Activated CD4-positive, alpha-beta T cell treated with anti-CD3 and anti-CD28 coated beads, Interleukin-2, amount 50 U/mL, for 24 hours (primary cell): ENCODE data around the gene NEBL.
"Not testable (repeated sequence)": the region's sequence is repeated elsewhere in the genome, so short reads cannot be mapped to it uniquely, and the experiment has no call there.

Source experiments
- DNase-seq, 2 donors: peaks; one replicate each; pipeline ENCODE4 v3.0.0-alpha.2; 2020; ENCODE audit warnings: low read depth in 1 of 2, low spot score in 1 of 2

The NEBL gene

DNA sequence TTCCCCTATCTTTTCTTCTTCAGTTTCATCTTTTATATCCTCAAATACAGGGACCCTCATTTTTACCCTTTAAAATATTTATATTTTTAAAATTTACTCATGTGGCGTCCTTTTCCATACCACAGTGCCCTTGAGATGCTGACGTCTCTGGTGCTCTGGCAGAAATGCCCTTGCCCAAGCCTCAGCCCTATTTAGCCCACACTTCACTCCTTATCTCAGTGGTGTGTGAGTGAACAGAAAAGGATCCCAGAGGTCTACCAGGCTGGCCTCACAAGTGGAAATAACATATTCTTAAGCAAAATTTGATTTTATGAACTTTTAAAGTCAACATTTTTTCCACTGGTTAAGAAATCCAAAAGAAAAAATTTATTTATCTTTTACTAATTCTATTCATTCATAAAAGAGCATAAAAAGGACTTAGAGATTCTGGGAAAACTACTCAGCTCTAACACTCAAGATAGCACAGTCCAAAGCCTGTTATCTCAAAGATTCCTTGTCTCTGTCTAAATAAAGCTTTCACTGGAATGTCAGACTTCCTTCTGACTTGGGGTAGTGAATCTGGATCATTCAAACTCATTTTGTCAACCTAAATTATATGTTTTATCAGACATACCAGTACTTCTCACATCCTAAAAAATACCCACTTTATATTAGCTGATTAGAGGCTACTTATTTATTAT lies at the start of gene NEBL:
NEBL (minus strand) TSS at position 166 of the 680 bp plus-strand sequence; CDS start at position 60, 106 bp downstream.
- no peak for DNase-seq

DNA sequence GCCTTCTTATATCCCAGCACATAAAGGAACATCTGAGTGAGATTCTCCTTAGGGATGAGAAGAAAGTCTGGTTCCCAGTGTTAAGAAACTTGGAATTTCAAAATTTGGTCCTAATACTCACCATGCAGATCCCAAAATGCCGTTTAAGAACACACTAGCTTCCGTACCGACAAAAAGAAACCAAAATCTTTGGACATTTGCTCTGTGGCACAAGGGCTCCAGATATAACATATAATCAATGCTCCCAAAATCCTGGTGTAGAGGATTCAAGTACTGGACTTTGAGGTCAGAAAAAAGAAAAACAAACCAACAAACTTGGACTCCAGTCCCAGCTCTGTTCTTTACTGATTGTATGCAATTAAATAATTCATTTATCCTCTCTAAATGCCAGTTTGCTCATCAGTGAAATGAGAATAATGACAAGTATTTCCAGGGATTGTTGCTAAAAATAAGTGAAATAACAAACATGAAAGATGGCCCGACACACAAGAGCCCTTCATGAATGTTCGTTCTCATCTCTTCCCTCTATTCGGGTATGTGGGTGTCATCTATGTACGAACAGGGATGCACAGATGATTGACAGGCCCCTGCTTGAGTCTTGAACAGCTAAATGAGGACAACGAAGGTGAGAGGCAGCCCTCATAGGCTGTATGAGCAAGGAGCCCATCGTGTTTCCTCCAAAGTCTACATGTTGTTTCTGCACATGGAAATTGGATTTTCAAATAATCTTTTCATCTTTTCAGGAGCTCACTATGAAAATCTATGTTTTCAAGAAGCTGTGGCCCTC lies 48.6 kb upstream of the NEBL start:
- no peak for DNase-seq

- no peak for DNase-seq
These were observed 47.8 kb upstream of the NEBL start for GRCh38 chr10:20944789-20945502.

DNA sequence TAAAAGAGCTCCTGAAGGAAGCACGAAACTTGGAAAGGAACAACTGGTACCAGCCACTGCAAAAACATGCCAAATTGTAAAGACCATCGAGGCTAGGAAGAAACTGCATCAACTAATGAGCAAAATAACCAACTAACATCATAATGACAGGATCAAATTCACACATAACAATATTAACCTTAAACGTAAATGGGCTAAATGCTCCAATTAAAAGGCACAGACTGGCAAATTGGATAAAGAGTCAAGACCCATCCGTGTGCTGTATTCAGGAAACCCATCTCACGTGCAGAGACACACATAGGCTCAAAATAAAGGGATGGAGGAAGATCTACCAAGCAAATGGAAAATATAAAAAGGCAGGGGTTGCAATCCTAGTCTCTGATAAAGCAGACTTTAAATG lies 42.3 kb upstream of the NEBL start:
- not testable (repeated sequence) for DNase-seq

- DNase-seq, result no peak
These were observed 39.3 kb upstream of the NEBL start for GRCh38 chr10:20936396-20936795.

- no peak for DNase-seq
These were observed 38.8 kb upstream of the NEBL start for GRCh38 chr10:20935931-20936330.

DNA sequence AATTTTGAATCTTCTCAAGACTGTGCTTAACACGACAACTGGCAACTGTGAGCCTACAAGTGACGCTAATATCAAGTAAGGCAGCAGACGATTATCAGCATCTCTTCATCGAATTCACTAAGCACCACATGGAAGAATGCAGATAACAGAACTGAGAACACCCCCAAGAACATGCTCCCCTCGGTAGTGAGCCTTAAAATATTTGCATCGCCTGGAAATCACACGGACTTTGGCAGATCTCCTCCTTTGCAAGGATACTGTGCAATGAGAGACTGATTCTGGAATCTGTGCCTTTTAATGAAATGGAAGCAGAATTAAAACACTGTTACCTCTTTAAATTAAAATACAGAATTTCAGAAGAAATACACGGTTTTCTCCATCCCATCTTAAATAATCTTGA lies 38.2 kb upstream of the NEBL start:
- no peak for DNase-seq

DNA sequence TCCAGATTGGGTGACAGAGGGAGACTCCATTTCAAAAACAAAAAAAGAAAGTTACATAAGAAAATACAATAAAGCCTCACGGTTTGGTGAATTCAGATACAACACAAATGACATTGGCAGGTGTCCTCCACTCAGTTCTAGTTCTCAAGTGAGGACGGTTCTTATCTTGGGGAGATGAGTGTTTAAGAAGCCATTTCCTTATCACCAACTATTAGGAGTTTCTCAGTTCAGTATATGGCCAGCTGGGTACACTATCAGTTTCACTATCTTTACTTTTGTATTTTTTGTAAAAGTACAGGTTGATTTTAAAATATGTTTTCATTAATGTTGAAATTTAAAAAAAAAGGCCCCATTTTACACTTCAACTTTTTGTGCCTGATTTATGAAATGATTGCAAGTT lies 36.6 kb upstream of the NEBL start:
- DNase-seq, result no peak

- no peak for DNase-seq
These were observed 35.6 kb upstream of the NEBL start for GRCh38 chr10:20932606-20933126.

DNA sequence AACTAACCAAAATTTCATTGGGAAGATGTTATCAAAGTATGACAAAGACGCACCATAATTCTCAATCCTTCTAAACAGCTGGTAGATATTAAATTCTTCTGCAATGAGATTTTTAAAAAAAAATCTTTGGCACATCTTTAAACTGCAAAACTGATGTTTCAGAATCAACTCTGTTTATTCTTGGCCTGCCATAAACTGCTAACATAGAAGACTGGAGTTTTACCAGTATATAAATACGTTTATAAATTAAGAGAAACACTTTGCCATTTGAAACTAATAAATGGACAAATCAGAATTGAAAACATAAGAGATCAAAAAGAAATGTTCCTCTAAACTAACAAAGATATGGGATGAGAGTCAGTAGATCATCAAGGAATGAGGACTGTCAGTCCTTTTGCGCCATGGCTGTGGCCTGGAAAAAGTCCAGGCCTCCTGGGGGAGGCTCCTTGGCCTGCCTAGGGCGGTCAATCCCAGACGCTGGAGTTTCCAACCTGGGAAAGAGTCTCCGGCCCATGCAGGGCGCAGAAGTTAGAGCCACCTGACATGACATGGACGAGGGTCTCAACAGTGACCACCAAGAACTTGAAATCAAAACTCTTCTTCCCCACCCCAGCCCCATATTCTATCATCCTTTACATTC lies 34.2 kb upstream of the NEBL start:
- DNase-seq, result no peak

- no peak for DNase-seq
These were observed 30.3 kb upstream of the NEBL start for GRCh38 chr10:20927456-20927855.

DNA sequence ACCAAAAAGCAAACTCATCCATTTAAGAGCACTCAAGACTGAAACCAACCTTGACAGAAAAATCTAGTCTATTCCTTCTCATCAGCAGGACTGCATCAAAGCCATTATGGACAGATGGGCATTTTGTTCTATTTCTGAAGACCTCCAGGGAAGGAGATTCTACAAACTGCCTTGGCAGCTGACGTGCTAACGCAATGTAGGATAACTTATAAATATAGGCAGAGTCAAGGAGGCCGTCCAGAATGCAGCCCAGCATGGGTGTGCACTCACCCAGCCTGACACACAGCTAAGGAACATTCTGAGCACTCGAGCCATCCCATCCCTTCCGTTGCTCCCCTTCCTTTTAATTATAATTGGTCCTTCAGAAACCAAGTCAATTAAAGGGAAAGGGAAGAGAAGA lies 25.3 kb upstream of the NEBL start:
- DNase-seq, result no peak

DNA sequence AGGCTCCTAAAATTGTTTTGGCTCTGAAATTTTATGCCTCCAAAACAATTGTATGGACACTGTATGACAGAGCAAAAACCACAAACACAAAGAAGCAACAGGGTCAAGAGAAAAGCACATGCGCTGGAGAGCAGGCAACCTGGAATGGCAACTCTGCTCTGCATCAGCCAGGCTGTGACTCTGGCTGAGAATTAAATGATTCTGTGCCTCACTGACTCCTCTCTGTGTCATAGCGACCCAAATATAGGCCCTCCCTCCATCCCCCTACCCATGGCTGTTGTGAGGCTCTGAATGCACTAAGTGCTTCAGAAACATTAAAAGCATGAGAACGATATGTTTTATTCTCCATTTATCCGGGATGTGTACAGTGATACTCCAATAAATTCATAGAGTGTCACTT lies 24.9 kb upstream of the NEBL start:
- no peak for DNase-seq

DNA sequence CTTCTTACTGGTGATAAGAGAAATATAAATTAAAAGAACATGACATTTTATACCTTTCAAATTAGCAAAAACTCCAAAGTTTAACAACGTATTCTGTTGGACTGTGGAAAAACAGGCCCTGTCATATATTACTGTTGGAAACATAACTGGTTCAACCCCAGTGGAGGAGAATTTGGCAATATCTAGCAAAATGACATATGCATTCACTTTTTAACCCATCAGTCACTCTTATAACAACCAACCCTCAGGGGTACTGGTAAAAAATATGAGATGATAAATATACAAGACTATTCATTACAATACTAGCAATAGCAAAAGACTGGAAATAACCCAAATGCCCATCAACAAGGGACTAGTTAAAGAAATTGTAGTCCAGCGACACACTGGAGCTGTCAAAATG lies 22.9 kb upstream of the NEBL start:
- DNase-seq, result no peak

GRCh38 chr10:20919481-20919880 lies 22.4 kb upstream of the NEBL start:
- no peak for DNase-seq

- DNase-seq, result no peak
These were observed 19.9 kb upstream of the NEBL start for GRCh38 chr10:20916976-20917375.

GRCh38 chr10:20912969-20913368 lies 15.9 kb upstream of the NEBL start:
- DNase-seq, result no peak

DNA sequence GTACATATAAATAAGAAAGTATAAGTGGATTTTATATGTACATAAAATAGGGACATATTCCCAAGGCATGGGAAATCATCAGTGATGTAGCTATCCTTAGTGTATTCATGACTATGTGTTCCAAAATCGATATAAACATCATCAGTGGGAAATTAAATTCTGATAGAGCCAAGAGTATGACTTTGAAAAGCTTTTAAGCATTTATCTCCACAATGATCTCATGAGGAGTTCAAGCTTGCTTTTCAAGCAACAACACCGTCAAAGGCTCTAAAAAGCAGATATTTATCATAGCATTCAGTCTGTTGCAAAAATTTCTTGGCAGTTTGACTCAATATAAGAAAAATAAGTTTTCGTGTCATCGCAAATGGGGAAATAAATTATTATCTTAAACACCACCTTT lies 14.5 kb upstream of the NEBL start:
- no peak for DNase-seq

GRCh38 chr10:20909801-20910200 lies 12.7 kb upstream of the NEBL start:
- no peak for DNase-seq

- DNase-seq, result no peak
These were observed 11.3 kb upstream of the NEBL start for GRCh38 chr10:20908391-20908790.

GRCh38 chr10:20903635-20904390 lies 6.7 kb upstream of the NEBL start:
- no peak for DNase-seq
